ENCODE measurements around the gene UGT1A9. TPM values are rescaled to one million over a fixed set of nuclear protein-coding genes. Genes with fewer than 3 reads are reported as not detected.

Gene UGT1A9
- total and polyA plus RNA-seq, 3 experiments from 2014 or later = not detected

GRCh38 chr2:233672886-233673285, 1.2 kb downstream of the UGT1A9 start:
- POLR2A ChIA-PET = no interaction called here
- no peaks in the 10 kb centered on the region for H3K4me1 ChIP-seq (ENCODE audit: insufficient read depth, low read length)
- H3K4me3 Mint-ChIP-seq = no peak overlapping the region

GRCh38 chr2:233673896-233674295, 2.2 kb downstream of the UGT1A9 start:
- Histone ChIP-seq H3K4me3 (ENCODE audit: low read length) (no peak overlapping the region), H3K27me3 (ENCODE audit: insufficient read depth, low read length, poor library complexity, severe bottlenecking) (peaks cover 4% of the 10 kb centered on the region), H3K27ac (ENCODE audit: low read depth, low read length) (no peak overlapping the region), H3K36me3 (ENCODE audit: insufficient read depth, low read length) (no peaks in the 10 kb centered on the region), H3K9me3 (ENCODE audit: low read length) (no peaks in the 10 kb centered on the region), H3K4me1 (ENCODE audit: insufficient read depth, low read length) (no peaks in the 10 kb centered on the region)
- Mint-ChIP-seq H3K4me1 (no peaks in the 10 kb centered on the region), H3K9me3 (peaks cover 0 to under 1% (median 0%) of the 10 kb centered on the region in 5 donors), H3K27me3 (peaks cover 8 to 51% of the 10 kb centered on the region in 2 donors), H3K4me3 (no peak overlapping the region), H3K36me3 (no peaks in the 10 kb centered on the region), H3K27ac (no peak overlapping the region)
- DNase-seq = no peak
- ChIA-PET CTCF (no interaction called here), POLR2A (no interaction called here)

More at GRCh38 chr2:233672886-233673285, 1.2 kb downstream of the UGT1A9 start:
- CTCF ChIA-PET = no interaction called here
- H3K27ac Mint-ChIP-seq = no peak overlapping the region
- peaks cover 7 to 50% of the 10 kb centered on the region in 2 donors for H3K27me3 Mint-ChIP-seq
- Histone ChIP-seq H3K9me3 (ENCODE audit: low read length) (no peaks in the 10 kb centered on the region), H3K27ac (ENCODE audit: low read depth, low read length) (no peak overlapping the region), H3K36me3 (ENCODE audit: insufficient read depth, low read length) (no peaks in the 10 kb centered on the region), H3K4me3 (ENCODE audit: low read length) (no peak overlapping the region), H3K27me3 (ENCODE audit: insufficient read depth, low read length, poor library complexity, severe bottlenecking) (peaks cover 4% of the 10 kb centered on the region)
- no peak for DNase-seq
- no peaks in the 10 kb centered on the region for H3K36me3 Mint-ChIP-seq
- peaks cover 0 to 9% (median 2%) of the 10 kb centered on the region in 5 donors for H3K9me3 Mint-ChIP-seq
- no peaks in the 10 kb centered on the region for H3K4me1 Mint-ChIP-seq

- Histone ChIP-seq H3K9me3 (ENCODE audit: low read length) (no peaks in the 10 kb centered on the region), H3K4me3 (ENCODE audit: low read length) (no peak overlapping the region), H3K36me3 (ENCODE audit: insufficient read depth, low read length) (no peaks in the 10 kb centered on the region), H3K4me1 (ENCODE audit: insufficient read depth, low read length) (no peaks in the 10 kb centered on the region), H3K27me3 (ENCODE audit: insufficient read depth, low read length, poor library complexity, severe bottlenecking) (peaks cover 4% of the 10 kb centered on the region), H3K27ac (ENCODE audit: low read depth, low read length) (no peak overlapping the region)
- H3K9me3 Mint-ChIP-seq = no peaks in the 10 kb centered on the region
- H3K4me3 Mint-ChIP-seq = no peak overlapping the region
- DNase-seq = no peak
- ChIA-PET POLR2A (no interaction called here), CTCF (no interaction called here)
- H3K27ac Mint-ChIP-seq = no peak overlapping the region
- H3K4me1 Mint-ChIP-seq = no peaks in the 10 kb centered on the region
- H3K27me3 Mint-ChIP-seq = peaks cover 8 to 55% of the 10 kb centered on the region in 2 donors
- no peaks in the 10 kb centered on the region for H3K36me3 Mint-ChIP-seq
These were observed 2.6 kb downstream of the UGT1A9 start for GRCh38 chr2:233674314-233674713.

GRCh38 chr2:233674995-233675394, 3.3 kb downstream of the UGT1A9 start:
- Histone ChIP-seq H3K4me1 (ENCODE audit: insufficient read depth, low read length) (no peaks in the 10 kb centered on the region), H3K27me3 (ENCODE audit: insufficient read depth, low read length, poor library complexity, severe bottlenecking) (peaks cover 4% of the 10 kb centered on the region), H3K9me3 (ENCODE audit: low read length) (no peaks in the 10 kb centered on the region), H3K36me3 (ENCODE audit: insufficient read depth, low read length) (no peaks in the 10 kb centered on the region), H3K4me3 (ENCODE audit: low read length) (no peak overlapping the region), H3K27ac (ENCODE audit: low read depth, low read length) (no peak overlapping the region)
- Mint-ChIP-seq H3K4me3 (no peak overlapping the region), H3K36me3 (no peaks in the 10 kb centered on the region), H3K27me3 (peaks cover 7 to 59% of the 10 kb centered on the region in 2 donors), H3K4me1 (no peaks in the 10 kb centered on the region), H3K9me3 (no peaks in the 10 kb centered on the region), H3K27ac (no peak overlapping the region)
- no peak for DNase-seq
- POLR2A ChIA-PET = no interaction called here
- CTCF ChIA-PET = no interaction called here

- CTCF ChIA-PET = no interaction called here
- Mint-ChIP-seq H3K4me3 (no peak overlapping the region), H3K27me3 (peaks cover 8 to 51% of the 10 kb centered on the region in 2 donors), H3K4me1 (no peaks in the 10 kb centered on the region), H3K36me3 (no peaks in the 10 kb centered on the region), H3K27ac (no peak overlapping the region), H3K9me3 (no peaks in the 10 kb centered on the region)
- POLR2A ChIA-PET = no interaction called here
- Histone ChIP-seq H3K27ac (ENCODE audit: low read depth, low read length) (no peak overlapping the region), H3K36me3 (ENCODE audit: insufficient read depth, low read length) (no peaks in the 10 kb centered on the region), H3K4me3 (ENCODE audit: low read length) (no peak overlapping the region), H3K9me3 (ENCODE audit: low read length) (no peaks in the 10 kb centered on the region), H3K4me1 (ENCODE audit: insufficient read depth, low read length) (no peaks in the 10 kb centered on the region), H3K27me3 (ENCODE audit: insufficient read depth, low read length, poor library complexity, severe bottlenecking) (peaks cover 4% of the 10 kb centered on the region)
- DNase-seq = no peak
These were observed 4.3 kb downstream of the UGT1A9 start for GRCh38 chr2:233676046-233676445.

DNA sequence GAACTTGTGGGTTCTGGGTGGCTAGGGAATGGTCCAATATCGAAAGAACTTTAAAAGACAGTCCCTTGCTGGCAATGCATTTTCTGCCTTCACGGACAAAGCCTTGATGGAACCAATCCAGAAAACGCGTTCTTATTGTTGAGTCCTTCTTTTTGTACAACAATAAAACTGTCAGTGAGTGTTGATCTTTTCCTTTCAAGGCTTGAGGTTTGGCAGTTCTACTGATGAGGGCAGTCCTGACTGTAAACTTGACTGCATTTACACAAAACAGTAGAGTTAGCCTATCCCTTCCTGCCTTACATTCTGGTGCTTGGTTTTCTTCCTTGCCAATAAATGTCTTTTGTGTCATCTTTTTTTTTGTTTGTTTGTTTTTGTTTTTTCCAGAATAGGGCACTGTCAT, 7.5 kb downstream of the UGT1A9 start:
- H3K4me1 ChIP-seq (ENCODE audit: insufficient read depth, low read length) = no peaks in the 10 kb centered on the region

GRCh38 chr2:233680361-233681045, 8.8 kb downstream of the UGT1A9 start:
- no peak overlapping the region for H3K27ac Mint-ChIP-seq
- Histone ChIP-seq H3K27ac (ENCODE audit: low read depth, low read length) (no peak overlapping the region), H3K4me3 (ENCODE audit: low read length) (no peak overlapping the region), H3K4me1 (ENCODE audit: insufficient read depth, low read length) (no peaks in the 10 kb centered on the region), H3K9me3 (ENCODE audit: low read length) (no peaks in the 10 kb centered on the region), H3K27me3 (ENCODE audit: insufficient read depth, low read length, poor library complexity, severe bottlenecking) (peaks cover 4% of the 10 kb centered on the region), H3K36me3 (ENCODE audit: insufficient read depth, low read length) (no peaks in the 10 kb centered on the region)
- H3K9me3 Mint-ChIP-seq = no peaks in the 10 kb centered on the region
- H3K27me3 Mint-ChIP-seq = peaks cover 12 to 53% of the 10 kb centered on the region in 2 donors
- no peak overlapping the region for H3K4me3 Mint-ChIP-seq
- H3K4me1 Mint-ChIP-seq = no peaks in the 10 kb centered on the region
- no peak for DNase-seq
- POLR2A ChIA-PET = no interaction called here
- no peaks in the 10 kb centered on the region for H3K36me3 Mint-ChIP-seq
- CTCF ChIA-PET = no interaction called here

More for the DNA sequence above, 7.5 kb downstream of the UGT1A9 start:
- H3K4me3 Mint-ChIP-seq = no peak overlapping the region
- Histone ChIP-seq H3K36me3 (ENCODE audit: insufficient read depth, low read length) (no peaks in the 10 kb centered on the region), H3K27ac (ENCODE audit: low read depth, low read length) (no peak overlapping the region), H3K27me3 (ENCODE audit: insufficient read depth, low read length, poor library complexity, severe bottlenecking) (peaks cover 4% of the 10 kb centered on the region), H3K9me3 (ENCODE audit: low read length) (no peaks in the 10 kb centered on the region), H3K4me3 (ENCODE audit: low read length) (no peak overlapping the region)
- no peak for DNase-seq
- no peaks in the 10 kb centered on the region for H3K36me3 Mint-ChIP-seq
- CTCF ChIA-PET = no interaction called here
- peaks cover 12 to 49% of the 10 kb centered on the region in 2 donors for H3K27me3 Mint-ChIP-seq
- H3K9me3 Mint-ChIP-seq = no peaks in the 10 kb centered on the region
- no peaks in the 10 kb centered on the region for H3K4me1 Mint-ChIP-seq
- no peak overlapping the region for H3K27ac Mint-ChIP-seq
- POLR2A ChIA-PET = no interaction called here

DNA sequence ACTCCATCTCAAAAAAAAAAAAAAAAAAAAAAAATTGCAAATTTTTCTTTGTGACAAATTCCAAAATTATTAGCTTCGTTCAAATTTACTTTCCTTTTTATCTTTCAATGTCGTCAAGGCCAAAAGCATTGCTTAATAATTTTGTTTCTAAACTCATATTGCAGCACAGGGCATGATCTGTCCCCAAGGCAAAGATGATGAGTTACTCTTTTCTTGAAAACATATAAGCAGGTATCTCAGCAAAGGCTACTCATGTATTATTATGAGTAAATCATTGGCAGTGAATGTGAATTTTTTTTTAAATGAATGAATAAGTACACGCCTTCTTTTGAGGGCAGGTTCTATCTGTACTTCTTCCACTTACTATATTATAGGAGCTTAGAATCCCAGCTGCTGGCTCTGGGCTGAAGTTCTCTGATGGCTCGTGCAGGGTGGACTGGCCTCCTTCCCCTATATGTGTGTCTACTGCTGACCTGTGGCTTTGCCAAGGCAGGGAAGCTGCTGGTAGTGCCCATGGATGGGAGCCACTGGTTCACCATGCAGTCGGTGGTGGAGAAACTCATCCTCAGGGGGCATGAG, 9.9 kb downstream of the UGT1A9 start, which contains the start of gene UGT1A7:
Gene UGT1A7, plus strand, starts transcription at position 381 of the 579 bp plus-strand sequence. Its CDS starts 37 bp downstream, at position 418.
- H3K4me1 Mint-ChIP-seq = no peaks in the 10 kb centered on the region
- Histone ChIP-seq H3K27ac (ENCODE audit: low read depth, low read length) (no peak within 1 kb of the TSS), H3K9me3 (ENCODE audit: low read length) (no peaks in the 10 kb centered on the region), H3K36me3 (ENCODE audit: insufficient read depth, low read length) (no peaks in the 10 kb centered on the region), H3K27me3 (ENCODE audit: insufficient read depth, low read length, poor library complexity, severe bottlenecking) (peaks cover 3% of the 10 kb centered on the region), H3K4me1 (ENCODE audit: insufficient read depth, low read length) (no peaks in the 10 kb centered on the region), H3K4me3 (ENCODE audit: low read length) (no peak within 1 kb of the TSS)
- no peak for DNase-seq
- no peak within 1 kb of the TSS for H3K27ac Mint-ChIP-seq
- ChIA-PET POLR2A (no interaction called here), CTCF (no interaction called here)
- H3K4me3 Mint-ChIP-seq = no peak within 1 kb of the TSS
- no peaks in the 10 kb centered on the region for H3K9me3 Mint-ChIP-seq
- H3K36me3 Mint-ChIP-seq = no peaks in the 10 kb centered on the region
- H3K27me3 Mint-ChIP-seq = peaks cover 12 to 49% of the 10 kb centered on the region in 2 donors

Data from CD8-positive, alpha-beta memory T cell (primary cell).